Colonic mucosa (tissue), 4 donors: ENCODE results near the gene HSPA12A. TPM values are rescaled to one million over a fixed set of nuclear protein-coding genes. Genes with fewer than 3 reads are reported as not detected.

Source experiments
- DNase-seq: peaks from one replicate; pipeline ENCODE4 v3.0.0-alpha.2; 2020
- H3K27ac ChIP-seq: fragments of 200-600 bp; one replicate; pipeline ENCODE4 v1.8.0; 2021
- H3K27me3 ChIP-seq: fragments of 200-600 bp; one replicate; pipeline ENCODE4 v1.8.0; 2021
- H3K36me3 ChIP-seq: fragments of 200-600 bp; one replicate; pipeline ENCODE4 v1.8.0; 2021
- H3K4me1 ChIP-seq: fragments of 200-600 bp; one replicate; pipeline ENCODE4 v1.8.0; 2021; ENCODE audit warnings: mild to moderate bottlenecking
- H3K4me3 ChIP-seq: fragments of 200-600 bp; one replicate; pipeline ENCODE4 v1.8.0; 2021
- H3K9ac ChIP-seq, 2 donors: one replicate each; pipeline ENCODE4 v1.7.0; 2013; ENCODE audit warnings: control low read depth in 2 of 2, low read depth in 2 of 2, low read length in 2 of 2
- H3K9me3 ChIP-seq: fragments of 200-600 bp; one replicate; pipeline ENCODE4 v1.8.0; 2021
- CTCF ChIP-seq: fragments of 200-600 bp; IDR thresholded peaks from one replicate; pipeline ENCODE4 v1.8.0; 2022; ENCODE audit warnings: antibody characterized with exemption, mild to moderate bottlenecking
- intact Hi-C: fragments of 100-400 bp; cut with DNase I; formaldehyde crosslinking; loops from one replicate; pipeline ENCODE4 v1.14.1; 2022
- total RNA-seq, 2 donors: library from RNA; stranded (reverse); fragmentation: NEBNext Ultra II Directional in 1 of 2; extraction: Animal tissue kit (Norgen Biotek cat#: 25700) in 1 of 2; gene quantifications; one replicate each; pipeline ENCODE4 v1.2.1, GENCODE V29; 2021
- donor health status: healthy.
- donor health status: DM: no; HTN: no; CAD: no.
- donor health status: DM: no; HTN: no; CAD: no.

HSPA12A gene
- total RNA-seq, 2 donors from 2014 or later: 6.2 to 7.0 TPM

DNA sequence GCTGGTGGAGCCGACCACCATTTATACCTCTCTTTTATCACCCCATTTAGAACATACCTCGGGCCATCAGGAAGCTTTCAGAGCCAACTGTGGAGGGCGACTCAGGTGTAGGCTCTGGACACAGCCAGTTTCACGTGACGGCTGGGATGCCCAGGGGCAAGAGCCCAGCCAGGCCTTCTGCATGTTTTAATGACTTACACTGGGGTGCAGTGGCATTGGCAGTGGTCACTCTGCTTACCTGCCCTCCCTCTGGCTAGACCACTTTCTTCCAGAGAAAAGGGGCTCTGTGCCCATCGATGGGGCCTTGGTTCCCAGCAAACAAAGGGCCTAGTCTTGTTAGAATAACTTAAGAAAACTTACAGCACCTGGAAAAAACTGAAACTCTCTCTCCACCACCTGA is 71.7 kb downstream of the HSPA12A start:
- intact Hi-C loops: no loop called here
- Histone ChIP-seq H3K9me3 (no peaks in the 10 kb centered on the region), H3K27me3 (no peaks in the 10 kb centered on the region), H3K36me3 (no peaks in the 10 kb centered on the region), H3K27ac (no peak overlapping the region), H3K9ac (no peak overlapping the region), H3K4me1 (no peaks in the 10 kb centered on the region), H3K4me3 (peak overlapping the region; percentile 24)
- TF ChIP-seq CTCF: no peak
- no peak for DNase-seq

DNA sequence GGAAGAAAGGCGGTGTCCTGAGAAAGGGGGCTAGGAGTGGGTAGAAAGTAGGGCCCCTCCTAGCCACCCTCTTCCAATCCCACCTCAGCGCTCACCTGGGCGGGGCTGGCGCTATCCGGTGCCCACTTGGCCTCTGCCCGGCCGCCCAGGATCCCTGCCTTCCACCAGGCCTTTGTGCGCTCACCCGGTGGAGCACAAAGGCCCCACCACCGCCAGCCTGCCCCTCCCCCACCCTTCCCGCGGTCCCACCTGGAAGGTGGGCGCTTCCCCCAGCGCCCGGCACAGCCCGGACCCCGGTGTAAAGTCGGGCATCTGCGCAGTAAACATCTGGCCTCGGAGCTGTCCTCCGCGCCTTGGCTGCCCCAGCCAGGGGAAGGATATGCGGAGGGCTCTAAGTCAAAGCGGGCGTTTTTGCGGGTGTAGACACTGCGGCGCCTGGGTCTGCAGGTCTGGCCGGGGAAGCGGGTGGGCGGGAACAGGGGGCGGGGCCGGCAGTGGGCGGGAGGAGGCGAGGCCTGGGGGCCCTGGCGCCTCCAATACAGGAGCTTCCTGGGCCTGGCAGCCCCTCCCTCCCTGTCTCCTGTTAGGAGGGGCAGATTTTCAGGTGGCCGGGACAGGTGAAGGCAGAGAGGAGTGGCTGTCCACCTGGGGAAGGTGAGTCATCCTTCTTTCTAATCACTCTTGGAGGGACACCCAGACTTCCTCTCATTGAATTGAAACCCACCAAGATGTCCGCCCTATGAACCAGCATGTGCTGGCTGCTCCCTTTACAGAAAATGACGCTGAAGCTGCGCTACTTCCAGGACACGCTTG is 72.3 kb downstream of the HSPA12A start:
- peak; percentile 52 for DNase-seq
- intact Hi-C loops: no loop called here
- no peaks in the 10 kb centered on the region for H3K9me3 ChIP-seq
- H3K4me1 ChIP-seq: no peaks in the 10 kb centered on the region
- H3K36me3 ChIP-seq: no peaks in the 10 kb centered on the region
- no peak for TF ChIP-seq CTCF
- no peak overlapping the region for H3K27ac ChIP-seq
- H3K9ac ChIP-seq: no peak overlapping the region
- no peaks in the 10 kb centered on the region for H3K27me3 ChIP-seq
- peak overlapping the region; percentile 24 for H3K4me3 ChIP-seq

DNA sequence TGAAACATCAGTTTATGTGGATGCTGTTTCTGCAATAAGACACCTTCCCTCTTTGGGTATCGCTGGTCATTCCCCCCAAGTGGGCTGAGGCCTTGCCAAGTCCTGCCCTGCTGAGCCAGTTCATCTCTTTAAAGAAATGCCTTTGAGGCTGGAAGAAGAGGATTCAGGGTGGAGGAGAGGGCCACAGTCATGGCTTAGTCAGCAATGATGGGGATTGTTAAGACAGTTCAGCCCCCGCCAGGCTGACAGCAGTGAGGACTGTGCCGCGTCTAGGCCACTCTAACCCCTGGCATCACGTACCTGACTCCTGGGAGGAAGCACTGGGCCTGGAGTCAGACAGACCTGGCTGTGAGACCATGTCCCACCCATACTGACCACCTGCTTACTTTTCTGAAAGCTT is 73.3 kb downstream of the HSPA12A start:
- H3K4me3 ChIP-seq: no peak overlapping the region
- no peaks in the 10 kb centered on the region for H3K36me3 ChIP-seq
- no peak overlapping the region for H3K9ac ChIP-seq
- H3K27me3 ChIP-seq: no peaks in the 10 kb centered on the region
- intact Hi-C loops: no loop called here
- DNase-seq: no peak
- no peak overlapping the region for H3K27ac ChIP-seq
- no peaks in the 10 kb centered on the region for H3K9me3 ChIP-seq
- no peak for TF ChIP-seq CTCF
- H3K4me1 ChIP-seq: no peaks in the 10 kb centered on the region

DNA sequence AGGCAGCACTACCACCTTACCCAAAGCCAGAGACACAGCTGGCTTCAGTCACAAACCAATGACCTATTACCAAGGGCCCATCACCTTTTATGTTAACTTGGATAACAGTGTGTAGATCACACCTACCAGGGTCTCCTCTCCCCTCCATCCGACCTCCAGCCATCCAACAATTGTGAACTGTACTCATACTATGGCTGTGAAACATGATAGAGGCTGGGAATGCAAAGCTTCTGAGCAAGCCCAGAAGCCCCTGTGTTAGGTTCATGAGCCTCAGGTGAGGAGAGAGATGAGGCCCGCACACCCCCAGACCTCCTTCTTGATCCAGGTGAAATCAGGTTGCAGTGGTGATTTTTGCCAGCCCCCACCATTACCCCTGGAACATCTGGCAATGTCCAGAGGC is 73.9 kb downstream of the HSPA12A start:
- intact Hi-C loops: no loop called here
- Histone ChIP-seq H3K27ac (no peak overlapping the region), H3K9me3 (no peaks in the 10 kb centered on the region), H3K27me3 (no peaks in the 10 kb centered on the region), H3K36me3 (no peaks in the 10 kb centered on the region), H3K4me3 (no peak overlapping the region), H3K4me1 (no peaks in the 10 kb centered on the region), H3K9ac (no peak overlapping the region)
- no peak for TF ChIP-seq CTCF
- no peak for DNase-seq

DNA sequence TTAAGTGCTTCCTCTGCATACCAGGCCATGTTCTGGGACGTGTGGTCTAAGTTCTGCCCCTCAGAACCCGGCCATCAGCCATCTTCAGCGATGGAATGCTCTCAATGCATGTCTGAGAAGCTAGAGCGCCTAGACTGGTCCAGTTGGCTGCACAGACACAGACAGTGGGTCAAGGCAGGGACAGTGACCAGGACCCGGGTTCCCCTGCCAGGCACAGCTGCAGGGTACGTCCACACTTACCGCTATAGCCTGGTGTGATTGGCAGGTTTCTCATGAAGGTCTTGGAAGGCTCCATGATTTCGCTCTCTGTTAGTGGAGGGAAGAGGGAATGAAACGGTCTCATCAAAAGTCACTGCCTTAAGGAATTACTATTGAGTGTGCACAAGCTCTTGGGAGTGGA is 74.3 kb downstream of the HSPA12A start:
- no peak for TF ChIP-seq CTCF
- Histone ChIP-seq H3K9ac (no peak overlapping the region), H3K4me1 (no peaks in the 10 kb centered on the region), H3K9me3 (no peaks in the 10 kb centered on the region), H3K36me3 (no peaks in the 10 kb centered on the region), H3K27me3 (no peaks in the 10 kb centered on the region), H3K4me3 (no peak overlapping the region), H3K27ac (no peak overlapping the region)
- DNase-seq: no peak
- intact Hi-C loops: no loop called here
